ENCODE data around the gene TMEM175.

The TMEM175 gene

GRCh38 chr4:945274-946102 is 13.2 kb downstream of the TMEM175 start:
- no peak overlapping the region for H3K27ac ChIP-seq (ENCODE audit: extremely low read depth, low read depth, low read length)
- no peak overlapping the region for H3K4me3 ChIP-seq (ENCODE audit: low read depth, low read length)
- H3K9me3 ChIP-seq (ENCODE audit: control insufficient read depth, insufficient read depth, low read depth, low read length): no peaks in the 10 kb centered on the region
- H3K36me3 ChIP-seq (ENCODE audit: control insufficient read depth in 2 of 2, insufficient read depth in 1 of 2, low read length in 2 of 2): no peaks in the 10 kb centered on the region
- no peak for TF ChIP-seq KLF16 (tag by site-specific recombination; IDR thresholded peaks at IDR 0.05)
- no peak for TF ChIP-seq ZNF623 (tag by site-specific recombination; IDR thresholded peaks at IDR 0.05)
- no peak for TF ChIP-seq KLF17 (tag by site-specific recombination; IDR thresholded peaks at IDR 0.05)
- TF ChIP-seq ATF2 (tag by site-specific recombination; IDR thresholded peaks at IDR 0.05; ENCODE audit: low read depth): no peak
- TF ChIP-seq ZNF654 (tag by site-specific recombination; IDR thresholded peaks at IDR 0.05; ENCODE audit: low read depth): no peak
- TF ChIP-seq ZNF692 (tag by site-specific recombination; IDR thresholded peaks at IDR 0.05): no peak
- no peak for TF ChIP-seq ZNF785 (tag by site-specific recombination; IDR thresholded peaks at IDR 0.05)
- no peak for TF ChIP-seq SCRT2 (tag by site-specific recombination; IDR thresholded peaks at IDR 0.05)
- TF ChIP-seq ZNF530 (tag by site-specific recombination; IDR thresholded peaks at IDR 0.05; ENCODE audit: low read depth): no peak
- no peak for TF ChIP-seq HOXA7 (CRISPR knock-in tag; IDR thresholded peaks at IDR 0.05; ENCODE audit: borderline replicate concordance)
- no peak for TF ChIP-seq ZNF596 (tag by site-specific recombination; IDR thresholded peaks at IDR 0.05)
- no peak for TF ChIP-seq ZNF26 (tag by site-specific recombination; IDR thresholded peaks at IDR 0.05)
- TF ChIP-seq ZNF843 (tag by site-specific recombination; IDR thresholded peaks at IDR 0.05): no peak
- TF ChIP-seq ZNF830 (tag by site-specific recombination; IDR thresholded peaks at IDR 0.05; ENCODE audit: low read depth): no peak
- 0 out of 2 replicates have a peak, but pooled peaks cover 3% of the 10 kb centered on the region for H3K4me1 ChIP-seq (ENCODE audit: control insufficient read depth, insufficient read depth, low read length)
- CTCF ChIA-PET: no interaction called here
- POLR2A ChIA-PET: no interaction called here

GRCh38 chr4:946103-946450 is 13.8 kb downstream of the TMEM175 start:
- CTCF ChIA-PET: no interaction called here
- no peak overlapping the region for H3K27ac ChIP-seq (ENCODE audit: extremely low read depth, low read depth, low read length)
- H3K9me3 ChIP-seq (ENCODE audit: control insufficient read depth, insufficient read depth, low read depth, low read length): no peaks in the 10 kb centered on the region
- TF ChIP-seq ZNF488 (tag by site-specific recombination; IDR thresholded peaks at IDR 0.05): no peak
- 0 out of 2 replicates have a peak, but pooled peaks cover 3% of the 10 kb centered on the region for H3K4me1 ChIP-seq (ENCODE audit: control insufficient read depth, insufficient read depth, low read length)
- H3K36me3 ChIP-seq (ENCODE audit: control insufficient read depth in 2 of 2, insufficient read depth in 1 of 2, low read length in 2 of 2): no peaks in the 10 kb centered on the region
- POLR2A ChIA-PET: no interaction called here
- H3K4me3 ChIP-seq (ENCODE audit: low read depth, low read length): no peak overlapping the region

Data from HEK293 (cell line).